ENCODE data around the gene DMRTC2.

GRCh38 chr19:41882568-41883462, 38.0 kb downstream of the DMRTC2 start, which contains the start of gene ARHGEF1:
- TF ChIP-seq CTCF (IDR thresholded peaks at IDR 0.05; ENCODE audit: insufficient read depth, low read depth, low read length) = no peak
- TF ChIP-seq EZH2 (IDR thresholded peaks at IDR 0.05; ENCODE audit: insufficient read depth, low read length) = no peak
